Chondrocyte (in vitro differentiated cells): ENCODE results near the gene TARDBP. TPM values are rescaled to one million over a fixed set of nuclear protein-coding genes. Genes with fewer than 3 reads are reported as not detected.

ENCODE experiments used
- DNase-seq: peaks from one replicate; pipeline ENCODE4 v3.0.0; 2021; ENCODE audit warnings: mixed read lengths, low spot score
- H3K27ac Mint-ChIP-seq: one replicate; pipeline ENCODE4 v1.8.0; 2021; ENCODE audit warnings: mild to moderate bottlenecking, moderate library complexity, mixed read lengths; ENCODE audit not compliant: unreplicated experiment
- H3K27me3 Mint-ChIP-seq: 2 replicates; pipeline ENCODE4 v1.8.0; 2021; ENCODE audit warnings: low read depth, mixed read lengths
- H3K36me3 Mint-ChIP-seq: 2 replicates; pipeline ENCODE4 v1.8.0; 2021; ENCODE audit warnings: low read depth, mixed read lengths
- H3K4me1 Mint-ChIP-seq: 2 replicates; pipeline ENCODE4 v1.8.0; 2021; ENCODE audit warnings: low read depth, mild to moderate bottlenecking, mixed read lengths
- H3K4me3 Mint-ChIP-seq: one replicate; pipeline ENCODE4 v1.8.0; 2021; ENCODE audit warnings: mild to moderate bottlenecking, moderate library complexity, mixed read lengths; ENCODE audit not compliant: unreplicated experiment
- H3K9me3 Mint-ChIP-seq: 2 replicates; pipeline ENCODE4 v1.8.0; 2021; ENCODE audit warnings: low read depth, mixed read lengths
- CTCF ChIP-seq: fragments of 200-600 bp; sonication (generic); IDR thresholded peaks from 2 replicates; pipeline ENCODE4 v1.5.0; 2021; ENCODE audit warnings: antibody characterized with exemption, mild to moderate bottlenecking, moderate library complexity
- total RNA-seq: library from RNA; stranded (reverse); gene quantifications from 3 replicates; pipeline ENCODE4 v1.2.1, GENCODE V29; 2021

The TARDBP gene
- total RNA-seq, 1 donor from 2014 or later, result 103 TPM

GRCh38 chr1:11058026-11058425, 45.6 kb downstream of the TARDBP start:
- peaks cover 19% of the 10 kb centered on the region for H3K36me3 Mint-ChIP-seq
- no peaks in the 10 kb centered on the region for H3K9me3 Mint-ChIP-seq
- no peaks in the 10 kb centered on the region for H3K27me3 Mint-ChIP-seq
- no peak for DNase-seq
- peak overlapping the region; percentile 95 for H3K4me3 Mint-ChIP-seq
- no peak overlapping the region for H3K27ac Mint-ChIP-seq
- no peak for TF ChIP-seq CTCF
- peaks cover 25% of the 10 kb centered on the region for H3K4me1 Mint-ChIP-seq

- H3K9me3 Mint-ChIP-seq, result no peaks in the 10 kb centered on the region
- peaks cover 19% of the 10 kb centered on the region for H3K36me3 Mint-ChIP-seq
- H3K4me1 Mint-ChIP-seq, result peaks cover 25% of the 10 kb centered on the region
- H3K27me3 Mint-ChIP-seq, result no peaks in the 10 kb centered on the region
- no peak for TF ChIP-seq CTCF
- no peak for DNase-seq
- peak overlapping the region; percentile 75 for H3K27ac Mint-ChIP-seq
- peak overlapping the region; percentile 95 for H3K4me3 Mint-ChIP-seq
Measured at GRCh38 chr1:11058595-11059154, 46.2 kb downstream of the TARDBP start.

GRCh38 chr1:11059155-11059967, 46.9 kb downstream of the TARDBP start:
- H3K27ac Mint-ChIP-seq, result peak overlapping the region; percentile 75
- peak overlapping the region; percentile 95 for H3K4me3 Mint-ChIP-seq
- H3K4me1 Mint-ChIP-seq, result peaks cover 25% of the 10 kb centered on the region
- no peak for TF ChIP-seq CTCF
- H3K27me3 Mint-ChIP-seq, result no peaks in the 10 kb centered on the region
- no peak for DNase-seq
- no peaks in the 10 kb centered on the region for H3K9me3 Mint-ChIP-seq
- peaks cover 17% of the 10 kb centered on the region for H3K36me3 Mint-ChIP-seq

- peak within 1 kb of the TSS; percentile 95 for H3K4me3 Mint-ChIP-seq
- H3K27ac Mint-ChIP-seq, result peak within 1 kb of the TSS; percentile 92
Measured at GRCh38 chr1:11059968-11060830, 47.7 kb downstream of the TARDBP start, which contains the start of gene SRM. TSS of gene SRM (minus strand) at chr1:11060018. CDS start at chr1:11059943, 75 bp downstream.

More at GRCh38 chr1:11059968-11060830, 47.7 kb downstream of the TARDBP start, which contains the start of gene SRM:
- H3K9me3 Mint-ChIP-seq, result no peaks in the 10 kb centered on the region
- DNase-seq, result no peak
- peak; percentile 68 for TF ChIP-seq CTCF
- H3K27me3 Mint-ChIP-seq, result no peaks in the 10 kb centered on the region
- H3K4me1 Mint-ChIP-seq, result peaks cover 25% of the 10 kb centered on the region
- peaks cover 18% of the 10 kb centered on the region for H3K36me3 Mint-ChIP-seq
